Keratinocyte (primary cell): ENCODE data around the gene MUC6. TPM values are rescaled to one million over a fixed set of nuclear protein-coding genes. Genes with fewer than 3 reads are reported as not detected.

Experiments used
- DNase-seq: peaks from one replicate; pipeline ENCODE4 v3.0.0-alpha.2; 2011; ENCODE audit warnings: low read depth, missing footprints, low spot score
- FAIRE-seq: peaks from 2 replicates; lab custom pipeline; 2011; peaks lifted over from hg19 to GRCh38; lab: Jason Lieb, UNC
- H2AFZ ChIP-seq: 2 replicates; pipeline ENCODE4 v1.6.0; 2012; ENCODE audit warnings: low read length, control low read depth, inconsistent platforms; ENCODE audit not compliant: control insufficient read depth
- H3K27ac ChIP-seq: 2 replicates; pipeline ENCODE4 v1.5.1; 2011; ENCODE audit warnings: low read length; ENCODE audit not compliant: control insufficient read depth, insufficient read depth
- H3K27me3 ChIP-seq: 3 replicates; pipeline ENCODE4 v1.6.0; 2011; ENCODE audit warnings: low read length; ENCODE audit not compliant: control insufficient read depth, insufficient read depth; ENCODE audit errors: extremely low read depth
- H3K36me3 ChIP-seq, 2 experiments: 2 replicates in 1 of 2; 3 replicates in 1 of 2; pipeline ENCODE4 v1.5.1; 2011; ENCODE audit warnings: low read length in 2 of 2, mild to moderate bottlenecking in 1 of 2; ENCODE audit not compliant: control insufficient read depth in 2 of 2, insufficient read depth in 2 of 2; ENCODE audit errors: extremely low read depth in 1 of 2
- H3K4me1 ChIP-seq: 3 replicates; pipeline ENCODE4 v1.5.1; 2011; ENCODE audit warnings: low read length; ENCODE audit not compliant: control insufficient read depth, insufficient read depth; ENCODE audit errors: extremely low read depth
- H3K4me2 ChIP-seq: 3 replicates; pipeline ENCODE4 v1.6.0; 2011; ENCODE audit warnings: low read depth, low read length; ENCODE audit not compliant: control insufficient read depth, insufficient read depth; ENCODE audit errors: extremely low read depth
- H3K4me3 ChIP-seq, 3 experiments: fragments of 200-600 bp in 1 of 3; sonication (generic) in 1 of 3; 2 replicates in 2 of 3; 3 replicates in 1 of 3; pipeline ENCODE4 v1.5.1; 2011 to 2016; ENCODE audit warnings: low read length in 3 of 3, mild to moderate bottlenecking in 3 of 3, control low read depth in 2 of 3, inconsistent platforms in 1 of 3, low read depth in 1 of 3, mixed read lengths in 1 of 3, mixed run types in 1 of 3, moderate library complexity in 1 of 3; ENCODE audit not compliant: control insufficient read depth in 2 of 3, insufficient read depth in 2 of 3; ENCODE audit errors: extremely low read depth in 1 of 3
- H3K79me2 ChIP-seq: 2 replicates; pipeline ENCODE4 v1.6.0; 2012; ENCODE audit warnings: low read length; ENCODE audit not compliant: control insufficient read depth, insufficient read depth
- H3K9ac ChIP-seq: 3 replicates; pipeline ENCODE4 v1.6.0; 2011; ENCODE audit warnings: low read length; ENCODE audit not compliant: control insufficient read depth, insufficient read depth; ENCODE audit errors: extremely low read depth
- H3K9me1 ChIP-seq: 3 replicates; pipeline ENCODE4 v1.6.0; 2011; ENCODE audit warnings: low read length; ENCODE audit not compliant: control insufficient read depth, insufficient read depth; ENCODE audit errors: extremely low read depth
- H3K9me3 ChIP-seq: 2 replicates; pipeline ENCODE4 v1.5.1; 2012; ENCODE audit warnings: low read depth, low read length; ENCODE audit not compliant: control insufficient read depth
- H4K20me1 ChIP-seq: 3 replicates; pipeline ENCODE4 v1.6.0; 2011; ENCODE audit warnings: low read length; ENCODE audit not compliant: control insufficient read depth, insufficient read depth; ENCODE audit errors: extremely low read depth
- CTCF ChIP-seq, 3 experiments: IDR thresholded peaks in 1 of 3; conservative IDR thresholded peaks in 1 of 3; optimal IDR thresholded peaks in 1 of 3; 2 replicates in 2 of 3; 3 replicates in 1 of 3; pipeline versions ENCODE3 to v1.5.1; 2011; ENCODE audit warnings: low read length in 3 of 3, mild to moderate bottlenecking in 3 of 3, moderate library complexity in 2 of 3, control low read depth in 1 of 3, inconsistent platforms in 1 of 3; ENCODE audit not compliant: insufficient read depth in 2 of 3; ENCODE audit errors: extremely low read depth in 1 of 3
- EZH2 ChIP-seq: IDR thresholded peaks from one replicate; pipeline ENCODE4 v1.6.1; 2012; ENCODE audit warnings: inconsistent platforms, mild to moderate bottlenecking, low read length, moderate library complexity
- dilution Hi-C: fragments of 300-500 bp; cut with MboI; formaldehyde crosslinking; loops from one replicate; pipeline ENCODE4 v1.7.0; 2020; ENCODE audit warnings: low sequenced_read_pairs; ENCODE audit not compliant: extremely low pct_ligation_motif_present
- polyA plus RNA-seq, 5 experiments: library from polyadenylated mRNA; depleted of rRNA in 3 of 5; stranded (reverse) in 3 of 5; stranded (forward) in 1 of 5; unstranded in 1 of 5; fragments of >200 nt; gene quantifications; 1 replicate in 1 of 5; 2 replicates in 3 of 5; 3 replicates in 1 of 5; pipeline versions ENCODE4 v1.2.1 to v1.2.3, GENCODE V29; 2011 to 2012; ENCODE audit warnings: missing spikeins in 2 of 5, low read depth in 1 of 5, low replicate concordance in 1 of 5

Gene MUC6
- polyA plus RNA-seq, 1 donor (not counting 4 experiments of a cell fraction or from before 2014, with no cell fraction given), result not detected

GRCh38 chr11:1024597-1025409 lies 11.7 kb downstream of the MUC6 start:
- TF ChIP-seq EZH2, result no peak
- no peak for TF ChIP-seq CTCF (optimal IDR thresholded peaks at IDR 0.05 in 1 of 3, IDR thresholded peaks at IDR 0.05 in 1 of 3, conservative IDR thresholded peaks at IDR 0.05 in 1 of 3; ENCODE audit: extremely low read depth in 1 of 3, insufficient read depth in 2 of 3, low read length in 3 of 3)
- H4K20me1 ChIP-seq, result no peaks in the 10 kb centered on the region
- H3K4me3 ChIP-seq, result no peak overlapping the region
- H3K36me3 ChIP-seq, result peaks cover 0 to 2% of the 10 kb centered on the region in 2 experiments
- dilution Hi-C loops, result no loop called here
- peaks cover 4% of the 10 kb centered on the region for H3K27me3 ChIP-seq
- no peak overlapping the region for H3K4me2 ChIP-seq
- FAIRE-seq, result no peak
- H3K79me2 ChIP-seq, result no peaks in the 10 kb centered on the region
- no peak overlapping the region for H3K27ac ChIP-seq
- no peaks in the 10 kb centered on the region for H3K4me1 ChIP-seq
- no peak overlapping the region for H3K9ac ChIP-seq
- no peaks in the 10 kb centered on the region for H3K9me1 ChIP-seq
- H3K9me3 ChIP-seq, result no peaks in the 10 kb centered on the region
- H2AFZ ChIP-seq, result no peak overlapping the region
- DNase-seq, result no peak

GRCh38 chr11:1023811-1024596 lies 12.5 kb downstream of the MUC6 start:
- DNase-seq (no peak), FAIRE-seq (no peak)
- no peaks in the 10 kb centered on the region for H3K79me2 ChIP-seq
- H3K9ac ChIP-seq, result no peak overlapping the region
- dilution Hi-C loops, result no loop called here
- no peaks in the 10 kb centered on the region for H3K9me3 ChIP-seq
- no peak overlapping the region for H3K27ac ChIP-seq
- H3K27me3 ChIP-seq, result no peaks in the 10 kb centered on the region
- H4K20me1 ChIP-seq, result no peaks in the 10 kb centered on the region
- no peak overlapping the region for H3K4me2 ChIP-seq
- no peaks in the 10 kb centered on the region for H3K4me1 ChIP-seq
- H2AFZ ChIP-seq, result no peak overlapping the region
- peaks cover 0 to 2% of the 10 kb centered on the region in 2 experiments for H3K36me3 ChIP-seq
- no peak overlapping the region for H3K4me3 ChIP-seq
- no peaks in the 10 kb centered on the region for H3K9me1 ChIP-seq
- TF ChIP-seq CTCF (optimal IDR thresholded peaks at IDR 0.05 in 1 of 3, IDR thresholded peaks at IDR 0.05 in 1 of 3, conservative IDR thresholded peaks at IDR 0.05 in 1 of 3; ENCODE audit: extremely low read depth in 1 of 3, insufficient read depth in 2 of 3, low read length in 3 of 3) (no peak), EZH2 (no peak)
